COR-L47 (cell line): ENCODE measurements around the gene NCOA3.

Experiments used
- DNase-seq: peaks from one replicate; lab custom pipeline; 2025; lab: John Stamatoyannopoulos, UW

The NCOA3 gene

DNA sequence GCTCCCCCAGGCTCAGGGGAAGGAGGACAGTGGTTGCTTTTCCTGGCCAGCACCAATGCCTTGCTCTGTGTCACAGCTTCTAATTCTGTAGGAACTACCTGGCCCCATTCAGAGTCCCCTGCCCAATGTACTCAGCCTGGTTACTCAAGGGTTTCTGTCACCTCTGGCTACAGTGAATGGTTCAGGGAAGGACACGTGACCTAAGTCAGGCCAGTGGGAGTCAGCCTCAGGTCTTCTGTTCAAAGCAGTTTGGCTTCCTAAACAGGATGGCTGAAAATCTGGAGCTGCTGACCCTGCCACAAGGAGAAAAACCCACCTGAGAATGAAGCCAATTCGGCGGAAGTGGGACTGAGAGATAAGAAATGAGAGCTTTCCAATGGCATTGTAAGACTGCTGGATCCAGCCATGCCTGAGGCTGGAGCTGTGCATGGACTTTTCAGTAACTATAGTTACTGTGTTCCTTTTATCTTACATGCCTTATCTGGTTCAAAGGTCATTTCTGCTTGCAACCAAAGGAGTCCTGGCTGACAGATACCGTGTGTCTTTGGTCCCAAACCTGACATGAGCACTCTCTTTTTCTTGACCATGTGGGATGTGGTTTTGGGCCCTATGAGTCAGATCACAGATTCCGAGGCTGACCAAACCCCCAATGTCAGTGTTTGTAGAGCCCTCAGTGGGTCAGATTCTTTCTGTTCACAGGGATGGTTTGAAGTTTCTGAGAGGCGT is 179.3 kb downstream of the NCOA3 start:
- DNase-seq = no peak

GRCh38 chr20:47682028-47682783 is 180.5 kb downstream of the NCOA3 start:
- no peak for DNase-seq

- DNase-seq = no peak
Measured at GRCh38 chr20:47682916-47683315, 181.2 kb downstream of the NCOA3 start.

- no peak for DNase-seq
Measured at GRCh38 chr20:47684306-47685080, 182.8 kb downstream of the NCOA3 start.

DNA sequence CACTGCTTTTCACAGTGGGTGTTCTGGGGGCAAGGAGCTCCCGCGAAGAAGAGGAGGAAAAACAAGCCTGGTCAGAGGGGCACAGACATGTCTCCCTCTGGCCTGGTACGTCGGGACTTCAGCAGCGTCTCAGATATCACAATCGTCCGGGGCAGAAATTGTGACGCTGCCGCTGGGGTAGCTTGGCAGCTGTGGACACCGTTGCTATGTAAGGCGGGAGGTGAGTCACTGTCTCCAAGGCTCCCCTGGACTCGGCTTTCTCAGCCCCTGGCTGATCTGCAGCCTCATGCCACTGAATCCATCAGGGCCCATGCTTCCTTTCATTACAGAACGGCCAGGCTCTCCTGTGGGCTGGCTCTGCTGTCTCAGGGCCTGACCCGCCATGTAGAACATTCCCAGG is 184.9 kb downstream of the NCOA3 start:
- no peak for DNase-seq

DNA sequence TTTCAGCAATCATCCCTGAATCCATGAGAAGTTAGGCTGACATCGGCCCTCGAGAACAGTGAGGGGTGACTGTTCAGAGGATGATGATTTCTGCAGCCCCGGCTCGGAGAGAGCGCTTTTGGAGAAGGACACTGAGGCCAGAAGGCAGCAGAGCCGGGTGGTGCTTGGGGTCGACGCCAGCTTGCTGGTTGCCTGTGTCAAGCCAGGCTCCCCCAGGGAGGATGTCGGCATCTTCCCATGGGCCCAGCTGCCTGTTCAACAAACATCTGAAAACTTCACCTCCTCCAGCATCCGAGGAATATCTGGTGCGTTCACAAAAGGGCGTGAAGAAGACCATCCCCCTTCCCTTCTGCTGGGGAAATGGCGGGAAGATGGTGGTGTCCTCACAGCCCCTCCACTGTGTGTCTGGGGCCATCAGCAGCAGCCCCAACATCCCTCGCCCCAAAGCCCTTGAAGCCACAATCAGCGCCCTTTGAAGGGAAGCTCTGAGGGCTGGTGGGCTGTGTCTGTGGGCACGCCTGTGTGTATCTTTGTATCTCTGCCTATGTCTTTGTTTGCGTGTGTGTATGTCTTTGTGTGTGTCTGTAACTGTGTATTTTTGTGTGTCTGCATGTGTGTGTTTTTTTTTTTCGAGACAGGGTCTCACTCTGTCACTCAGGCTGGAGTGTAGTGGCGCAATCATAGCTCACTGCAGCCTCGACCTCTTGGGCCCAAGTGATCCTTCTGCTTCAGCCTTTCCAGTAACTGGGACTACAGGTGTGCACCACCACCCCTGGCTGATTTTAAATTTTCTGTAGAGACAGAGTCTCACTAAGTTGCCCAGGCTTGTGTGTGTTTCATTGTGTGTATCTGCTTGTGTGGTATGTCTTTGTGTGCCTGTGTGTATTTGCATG is 185.7 kb downstream of the NCOA3 start:
- no peak for DNase-seq

GRCh38 chr20:47688385-47689381 is 187.0 kb downstream of the NCOA3 start:
- DNase-seq = no peak

- no peak for DNase-seq
Measured at GRCh38 chr20:47689731-47690130, 188.0 kb downstream of the NCOA3 start.

- DNase-seq = no peak
Measured at GRCh38 chr20:47691625-47692024, 189.9 kb downstream of the NCOA3 start.

GRCh38 chr20:47694021-47694818 is 192.5 kb downstream of the NCOA3 start:
- no peak for DNase-seq

DNA sequence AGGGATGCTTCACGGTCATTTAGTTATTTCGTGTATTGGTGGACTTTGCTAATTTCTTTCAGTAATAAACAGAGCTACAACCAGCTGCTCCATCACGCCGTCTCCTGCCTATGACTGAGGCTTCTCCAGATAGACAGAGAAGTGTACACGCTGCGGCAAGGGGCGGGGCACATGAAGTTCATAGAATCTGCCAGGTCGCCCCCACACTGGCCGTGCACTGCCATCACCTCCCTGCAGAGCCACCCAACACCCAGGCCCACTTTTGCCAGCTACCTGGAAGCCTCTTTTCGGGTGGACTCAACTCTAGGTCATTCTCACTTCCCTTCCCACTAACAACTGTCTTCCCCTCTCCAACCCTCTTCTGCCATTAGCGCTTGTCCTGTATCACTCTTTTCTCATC is 195.2 kb downstream of the NCOA3 start:
- DNase-seq = no peak

GRCh38 chr20:47698142-47698541 is 196.5 kb downstream of the NCOA3 start:
- DNase-seq = no peak

- DNase-seq = no peak
Measured at GRCh38 chr20:47699818-47700217, 198.1 kb downstream of the NCOA3 start.

DNA sequence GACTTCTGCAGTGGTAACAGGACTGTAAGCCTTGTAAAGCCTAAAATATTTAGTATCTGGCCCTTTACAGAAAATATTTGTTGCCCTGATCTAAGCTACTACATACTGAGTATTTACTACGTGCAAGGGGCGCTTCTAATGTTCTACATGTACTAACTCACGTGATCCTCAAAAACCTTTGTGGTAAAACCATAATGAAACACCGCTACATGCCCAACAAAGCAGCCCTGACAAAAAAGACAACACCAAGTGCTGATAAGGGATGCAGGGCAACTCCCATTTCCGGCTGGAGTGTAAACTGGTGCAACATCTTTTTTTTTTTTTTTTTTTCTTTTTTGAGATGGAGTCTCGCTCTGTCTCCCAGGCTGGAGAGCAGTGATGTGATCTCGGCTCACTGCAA is 198.6 kb downstream of the NCOA3 start:
- no peak for DNase-seq

DNA sequence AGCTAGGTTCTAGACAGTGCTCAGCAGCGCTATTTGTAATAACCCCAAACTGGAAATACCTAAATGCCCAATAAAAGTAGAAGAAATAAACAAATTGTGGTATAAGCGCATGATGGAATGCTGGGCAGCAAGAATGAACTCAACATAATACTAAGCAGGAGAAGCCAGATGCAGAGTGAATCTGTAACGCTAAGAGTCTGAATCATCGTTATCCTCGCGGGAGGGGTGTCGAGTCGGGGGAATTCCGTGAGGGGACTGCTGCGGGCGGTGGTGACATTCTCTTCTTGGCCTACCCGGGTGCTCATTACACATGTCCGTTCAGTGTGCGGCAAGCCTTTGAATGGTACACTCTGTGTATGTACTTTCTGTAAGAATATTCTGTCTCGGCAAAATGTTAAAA is 199.9 kb downstream of the NCOA3 start:
- no peak for DNase-seq

DNA sequence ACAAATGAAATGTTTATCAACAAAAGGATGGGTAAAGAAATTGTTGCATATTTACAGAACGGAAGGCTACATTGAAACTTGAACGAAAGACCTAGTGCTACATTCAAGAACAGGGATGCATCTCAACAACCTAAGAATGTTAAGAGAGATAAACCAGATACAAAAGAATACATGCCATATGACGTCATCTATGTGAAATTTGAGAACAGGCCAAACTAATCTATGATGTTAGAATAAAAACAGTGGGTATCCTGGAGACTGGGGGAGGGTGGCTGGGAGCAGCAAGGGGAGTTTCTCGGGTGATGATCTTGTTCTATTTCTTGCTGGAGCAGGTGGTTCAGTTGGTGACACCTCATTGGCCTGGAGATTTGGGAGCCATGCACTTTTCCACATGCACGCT is 202.1 kb downstream of the NCOA3 start:
- no peak for DNase-seq

- DNase-seq = peak; percentile 25
Measured at GRCh38 chr20:47704746-47705496, 203.2 kb downstream of the NCOA3 start.

DNA sequence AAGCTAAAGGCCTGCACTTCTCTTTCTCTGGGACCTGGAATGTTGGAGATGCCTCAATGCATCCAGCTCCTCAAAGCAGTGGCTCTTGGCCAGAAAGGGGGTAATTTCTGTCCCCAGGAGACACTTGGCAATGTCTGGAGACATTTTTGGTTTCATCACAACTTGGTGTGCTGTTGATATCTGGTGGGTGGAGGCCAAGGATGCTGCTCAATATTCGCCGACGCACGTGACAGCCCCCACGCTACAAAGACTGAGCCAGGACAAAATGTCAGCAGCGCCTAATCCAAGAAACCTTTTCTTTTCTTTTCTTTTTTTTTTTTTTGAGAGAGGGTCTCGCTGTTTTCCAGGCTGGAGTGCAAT is 203.8 kb downstream of the NCOA3 start:
- no peak for DNase-seq

DNA sequence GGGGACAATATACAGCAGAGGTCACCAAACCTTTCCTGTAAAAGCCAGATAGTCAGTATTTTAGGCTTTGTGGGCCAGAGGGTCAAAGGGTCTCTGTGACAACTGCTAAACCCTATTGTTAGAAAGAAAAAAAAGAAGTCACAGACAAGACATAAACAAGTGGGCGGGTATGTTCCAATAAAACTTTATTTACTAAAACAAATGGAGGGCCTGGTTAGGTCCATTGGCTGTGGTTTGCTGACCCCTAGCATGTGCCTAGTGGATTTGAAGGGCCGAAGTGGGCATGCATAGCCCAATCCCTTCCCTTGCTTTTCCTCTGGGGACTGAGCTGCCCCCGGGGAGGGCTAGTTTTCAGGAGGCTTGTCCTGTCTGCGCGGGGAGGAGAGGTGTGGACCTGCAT is 204.7 kb downstream of the NCOA3 start:
- DNase-seq = no peak
